K562 (cell line): Measurements from ENCODE around the gene KLHL25. TPM values are rescaled to one million over a fixed set of nuclear protein-coding genes. Genes with fewer than 3 reads are reported as not detected.

Experiments
- ATAC-seq: fragments of 200-7000 bp; cut with Tn5 transposase; 3 replicates; pipeline ENCODE4 v1.9.1; 2020; ENCODE audit warnings: moderate library complexity
- BruUV-seq: library from RNA; stranded (reverse); fragments of 400-500 nt; replicated peaks from 2 replicates; lab custom pipeline; 2021; lab: Mats Ljungman, UMichigan
- CTCF ChIA-PET: fragments of 300-600 bp; formaldehyde crosslinking; extraction: SDS; loops from one replicate; lab custom pipeline; 2021; ENCODE audit warnings: low intra/inter-chr PET ratio; lab: Yijun Ruan, JAX
- POLR2A ChIA-PET: fragments of 300-600, 350-650 bp; sonication (Branson Sonifier 250); formaldehyde crosslinking; extraction: SDS; loops from one replicate; lab custom pipeline; 2021; ENCODE audit warnings: antibody characterized with exemption, inconsistent platforms; lab: Yijun Ruan, JAX
- DNase-seq, 4 experiments: peaks; one replicate each; pipeline versions ENCODE4 v3.0.0 to v3.0.0-alpha.2; 2011 to 2018; ENCODE audit warnings: low spot score in 3 of 4, mixed read lengths in 3 of 4; ENCODE audit errors: extremely low read depth in 1 of 4
- FAIRE-seq: peaks from 2 replicates; lab custom pipeline; 2011; peaks lifted over from hg19 to GRCh38; lab: Jason Lieb, UNC
- H2AFZ ChIP-seq: 2 replicates; pipeline ENCODE4 v1.6.0; 2011; ENCODE audit warnings: low read depth, low read length, control low read depth, inconsistent platforms
- H3K27ac ChIP-seq: fragments of 200-600 bp; 3 replicates; pipeline ENCODE4 v1.8.0; 2011; ENCODE audit warnings: low read depth, mild to moderate bottlenecking, control low read depth, inconsistent platforms, low read length, moderate library complexity, mixed read lengths; ENCODE audit errors: extremely low read depth
- H3K27me3 ChIP-seq, 2 experiments: fragments of 300-600 bp in 1 of 2; 2 replicates in 1 of 2; 3 replicates in 1 of 2; pipeline versions ENCODE4 v1.6.0 to v1.8.0; 2011; ENCODE audit warnings: inconsistent platforms in 2 of 2, low read length in 2 of 2, mild to moderate bottlenecking in 1 of 2, mixed read lengths in 1 of 2, moderate library complexity in 1 of 2; ENCODE audit not compliant: control insufficient read depth in 2 of 2, insufficient read depth in 2 of 2
- H3K36me3 ChIP-seq: fragments of 300-600 bp; 3 replicates; pipeline ENCODE4 v1.8.0; 2011; ENCODE audit warnings: mild to moderate bottlenecking, low read length, inconsistent platforms; ENCODE audit not compliant: control insufficient read depth, insufficient read depth
- H3K4me1 ChIP-seq, 2 experiments: fragments of 200-600 bp in 1 of 2; replicated peaks in 1 of 2; 2 replicates in 1 of 2; 3 replicates in 1 of 2; pipeline versions ENCODE4 v1.5.1 to v1.8.0; 2011; ENCODE audit warnings: inconsistent platforms in 2 of 2, low read length in 2 of 2, mild to moderate bottlenecking in 1 of 2, mixed read lengths in 1 of 2, moderate library complexity in 1 of 2; ENCODE audit not compliant: control insufficient read depth in 2 of 2, insufficient read depth in 2 of 2
- H3K4me2 ChIP-seq: 2 replicates; pipeline ENCODE4 v1.6.1; 2011; ENCODE audit warnings: low read length, control low read depth, inconsistent platforms, mixed read lengths; ENCODE audit not compliant: insufficient read depth
- H3K4me3 ChIP-seq: fragments of 200-600 bp; sonication (generic), shearing (Covaris generic); 2 replicates; pipeline ENCODE4 v1.5.1; 2016; ENCODE audit warnings: control low read depth, inconsistent platforms
- H3K79me2 ChIP-seq: fragments of 200-600 bp; 3 replicates; pipeline ENCODE4 v1.8.0; 2011; ENCODE audit warnings: low read length, inconsistent platforms; ENCODE audit not compliant: control insufficient read depth, insufficient read depth
- H3K9ac ChIP-seq, 2 experiments: 2 replicates each; pipeline versions ENCODE4 v1.6.0 to v1.6.1; 2011; ENCODE audit warnings: low read depth in 2 of 2, low read length in 2 of 2, control low read depth in 1 of 2, inconsistent platforms in 1 of 2, mild to moderate bottlenecking in 1 of 2, mixed read lengths in 1 of 2; ENCODE audit not compliant: insufficient read depth in 1 of 2
- H3K9me1 ChIP-seq: one replicate; pipeline ENCODE4 v1.6.0; 2011; ENCODE audit warnings: inconsistent platforms, mild to moderate bottlenecking, low read length, moderate library complexity; ENCODE audit not compliant: control insufficient read depth, insufficient read depth
- H3K9me3 ChIP-seq: replicated peaks from 2 replicates; pipeline ENCODE4 v1.5.1; 2011; ENCODE audit warnings: low read depth, low read length, inconsistent platforms; ENCODE audit not compliant: control insufficient read depth, insufficient read depth
- H4K20me1 ChIP-seq: replicated peaks from 2 replicates; pipeline ENCODE4 v1.6.1; 2011; ENCODE audit warnings: low read length, inconsistent platforms, mixed read lengths; ENCODE audit not compliant: control insufficient read depth, insufficient read depth
- CHD2 ChIP-seq: IDR thresholded peaks from 2 replicates; pipeline ENCODE4 v1.6.1; 2011; ENCODE audit warnings: low read depth, low read length
- DIDO1 ChIP-seq: fragments of 450-650 bp; IDR thresholded peaks from 2 replicates; pipeline ENCODE4 v1.6.1; 2016; ENCODE audit warnings: low read depth, missing biosample characterization, missing genetic modification characterization
- ETV5 ChIP-seq: sonication (generic); formaldehyde crosslinking; IDR thresholded peaks from 2 replicates; pipeline ENCODE4 v1.4.0; 2020; ENCODE audit warnings: low read depth, mild to moderate bottlenecking, missing genetic modification reagents
- RFX5 ChIP-seq: IDR thresholded peaks from 2 replicates; pipeline ENCODE4 v1.6.1; 2011; ENCODE audit warnings: low read depth, mild to moderate bottlenecking, improper control_type of control experiment, low read length
- SREBF1 ChIP-seq: fragments of 150-350 bp; IDR thresholded peaks from 2 replicates; pipeline ENCODE4 v1.6.1; 2014; ENCODE audit warnings: antibody characterized with exemption, low read depth, low read length, borderline replicate concordance
- SRF ChIP-seq, 2 experiments: fragments of 250-450, 450-650 bp in 1 of 2; sonication (Bioruptor Pico) in 1 of 2; sonication (generic) in 1 of 2; formaldehyde crosslinking; IDR thresholded peaks; 2 replicates each; pipeline versions ENCODE4 v1.5.0 to v1.5.1; 2020 to 2022; ENCODE audit warnings: mild to moderate bottlenecking in 1 of 2, missing genetic modification reagents in 1 of 2
- ZBTB17 ChIP-seq: fragments of 450-650 bp; formaldehyde crosslinking; IDR thresholded peaks from 2 replicates; pipeline ENCODE4 v1.4.0; 2020; ENCODE audit warnings: mild to moderate bottlenecking
- ZNF699 ChIP-seq: fragments of 250-450 bp; sonication (Bioruptor Pico); IDR thresholded peaks from 2 replicates; pipeline ENCODE4 v1.8.0; 2021; ENCODE audit warnings: mild to moderate bottlenecking, moderate library complexity; ENCODE audit not compliant: insufficient replicate concordance
- WGBS: fragments of 100-300 bp; shearing (Covaris generic); methylation state at CpG from one replicate; pipeline ENCODE4 v1.1.6; 2016; ENCODE audit warnings: low coverage, mixed read lengths; ENCODE audit not compliant: insufficient coverage; ENCODE audit errors: missing lambda C conversion rate; 5-methylcytosine and 5-hydroxymethylcytosine counted together
- in situ Hi-C: fragments of 300-500 bp; cut with MboI; formaldehyde crosslinking; loops from 4 replicates; pipeline ENCODE4 v1.15.0; 2018; ENCODE audit warnings: inconsistent platforms, mixed read lengths
- intact Hi-C: fragments of 100-400 bp; cut with micrococcal nuclease; formaldehyde crosslinking; loops from 2 replicates; pipeline ENCODE4 v1.14.2; 2022
- polyA plus RNA-seq, 8 experiments: library from polyadenylated mRNA; depleted of rRNA in 4 of 8; stranded (reverse) in 5 of 8; unstranded in 3 of 8; fragments of >200 nt; fragmentation: Nextera tagmentation in 2 of 8; fragmentation: Illumina TruSeq in 1 of 8; extraction: Ambion mirVana in 2 of 8; extraction: Trizol in 1 of 8; gene quantifications; 2 replicates each; pipeline versions ENCODE4 v1.2.1 to v1.2.3, GENCODE V29; 2011 to 2014; ENCODE audit warnings: inconsistent platforms in 1 of 8, missing spikeins in 1 of 8
- total RNA-seq, 7 experiments: library from RNA; depleted of rRNA in 6 of 7; stranded (reverse); fragments of >200 nt in 6 of 7; fragmentation: Illumina TruSeq in 2 of 7; extraction: Trizol in 2 of 7; gene quantifications; 2 replicates each; pipeline versions ENCODE4 v1.2.1 to v1.2.3, GENCODE V29; 2011 to 2021; ENCODE audit warnings: low replicate concordance in 1 of 7
- TF ChIP-seq, protein P1 (sequence below): fragments of 250-450 bp; sonication (Bioruptor Pico); IDR thresholded peaks from 2 replicates; pipeline ENCODE4 v1.8.0; 2021; ENCODE audit warnings: mild to moderate bottlenecking, moderate library complexity
- TF ChIP-seq, protein P2 (sequence below): fragments of 250-450 bp; sonication (Bioruptor Pico); IDR thresholded peaks from 2 replicates; pipeline ENCODE4 v1.8.0; 2021; ENCODE audit warnings: moderate library complexity, mild to moderate bottlenecking, inconsistent platforms
- TF ChIP-seq, protein P3 (sequence below): sonication (generic); formaldehyde crosslinking; IDR thresholded peaks from 2 replicates; pipeline ENCODE4 v1.8.1; 2022; ENCODE audit warnings: missing genetic modification reagents
- TF ChIP-seq, protein P4 (sequence below): sonication (generic); formaldehyde crosslinking; IDR thresholded peaks from 2 replicates; pipeline ENCODE4 v1.8.0; 2022; ENCODE audit warnings: mild to moderate bottlenecking, missing genetic modification reagents, borderline replicate concordance
- TF ChIP-seq, protein P5 (sequence below): fragments of 450-650 bp; IDR thresholded peaks from 2 replicates; pipeline ENCODE4 v1.6.1; 2016; ENCODE audit warnings: borderline replicate concordance

KLHL25 gene
- total and polyA plus RNA-seq, 9 of the 15 experiments (the other 6 are each of a cell fraction or from before 2014, with no cell fraction given): 0.04 to 0.14 (median 0.10) TPM; not detected in 3

- Histone ChIP-seq H3K4me1 (no peaks in the 10 kb centered on the region), H3K27ac (no peak overlapping the region), H3K9me1 (no peaks in the 10 kb centered on the region), H3K27me3 (peaks cover 19 to 51% of the 10 kb centered on the region in 2 experiments; a peak in 4 of 5 replicates), H3K9me3 (no peaks in the 10 kb centered on the region), H3K9ac (no peak overlapping the region), H3K4me3 (no peak overlapping the region), H2AFZ (no peak overlapping the region), H3K4me2 (no peak overlapping the region), H3K79me2 (no peaks in the 10 kb centered on the region), H3K36me3 (no peaks in the 10 kb centered on the region), H4K20me1 (0 out of 2 replicates have a peak, but pooled peaks cover 8% of the 10 kb centered on the region)
- POLR2A ChIA-PET: interaction anchor here (0.6 to 1.7 kb wide), 6 partner anchors 9 to 62 kb away, joined by 3 to 7 read pairs (median 4); no protein-coding TSS in a partner anchor
- DNase-seq (no peak), FAIRE-seq (no peak), ATAC-seq (no peak)
- in situ Hi-C loops (no loop called here), intact Hi-C loops (no loop called here)
- whole genome bisulfite sequencing: under 1% methylated on average over 10 of the region's 10 CpGs
- CTCF ChIA-PET: no interaction called here
- BruUV-seq: no TSS peak
- TF ChIP-seq ETV5 (CRISPR knock-in tag) (no peak), SRF (CRISPR knock-in tag; IDR thresholded peaks at IDR 0.05) (no peak), CHD2 (no peak), ZNF699 (no peak), SREBF1 (no peak), RFX5 (no peak), DIDO1 (no peak), ZBTB17 (CRISPR knock-in tag) (no peak)
- TF ChIP-seq, protein P1, sequence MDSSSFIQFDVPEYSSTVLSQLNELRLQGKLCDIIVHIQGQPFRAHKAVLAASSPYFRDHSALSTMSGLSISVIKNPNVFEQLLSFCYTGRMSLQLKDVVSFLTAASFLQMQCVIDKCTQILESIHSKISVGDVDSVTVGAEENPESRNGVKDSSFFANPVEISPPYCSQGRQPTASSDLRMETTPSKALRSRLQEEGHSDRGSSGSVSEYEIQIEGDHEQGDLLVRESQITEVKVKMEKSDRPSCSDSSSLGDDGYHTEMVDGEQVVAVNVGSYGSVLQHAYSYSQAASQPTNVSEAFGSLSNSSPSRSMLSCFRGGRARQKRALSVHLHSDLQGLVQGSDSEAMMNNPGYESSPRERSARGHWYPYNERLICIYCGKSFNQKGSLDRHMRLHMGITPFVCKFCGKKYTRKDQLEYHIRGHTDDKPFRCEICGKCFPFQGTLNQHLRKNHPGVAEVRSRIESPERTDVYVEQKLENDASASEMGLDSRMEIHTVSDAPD (CRISPR knock-in tag): no peak
- TF ChIP-seq, protein P2, sequence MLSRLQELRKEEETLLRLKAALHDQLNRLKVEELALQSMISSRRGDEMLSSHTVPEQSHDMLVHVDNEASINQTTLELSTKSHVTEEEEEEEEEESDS (CRISPR knock-in tag): no peak
- TF ChIP-seq, protein P3, sequence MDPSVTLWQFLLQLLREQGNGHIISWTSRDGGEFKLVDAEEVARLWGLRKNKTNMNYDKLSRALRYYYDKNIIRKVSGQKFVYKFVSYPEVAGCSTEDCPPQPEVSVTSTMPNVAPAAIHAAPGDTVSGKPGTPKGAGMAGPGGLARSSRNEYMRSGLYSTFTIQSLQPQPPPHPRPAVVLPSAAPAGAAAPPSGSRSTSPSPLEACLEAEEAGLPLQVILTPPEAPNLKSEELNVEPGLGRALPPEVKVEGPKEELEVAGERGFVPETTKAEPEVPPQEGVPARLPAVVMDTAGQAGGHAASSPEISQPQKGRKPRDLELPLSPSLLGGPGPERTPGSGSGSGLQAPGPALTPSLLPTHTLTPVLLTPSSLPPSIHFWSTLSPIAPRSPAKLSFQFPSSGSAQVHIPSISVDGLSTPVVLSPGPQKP (CRISPR knock-in tag): no peak
- TF ChIP-seq, protein P4, sequence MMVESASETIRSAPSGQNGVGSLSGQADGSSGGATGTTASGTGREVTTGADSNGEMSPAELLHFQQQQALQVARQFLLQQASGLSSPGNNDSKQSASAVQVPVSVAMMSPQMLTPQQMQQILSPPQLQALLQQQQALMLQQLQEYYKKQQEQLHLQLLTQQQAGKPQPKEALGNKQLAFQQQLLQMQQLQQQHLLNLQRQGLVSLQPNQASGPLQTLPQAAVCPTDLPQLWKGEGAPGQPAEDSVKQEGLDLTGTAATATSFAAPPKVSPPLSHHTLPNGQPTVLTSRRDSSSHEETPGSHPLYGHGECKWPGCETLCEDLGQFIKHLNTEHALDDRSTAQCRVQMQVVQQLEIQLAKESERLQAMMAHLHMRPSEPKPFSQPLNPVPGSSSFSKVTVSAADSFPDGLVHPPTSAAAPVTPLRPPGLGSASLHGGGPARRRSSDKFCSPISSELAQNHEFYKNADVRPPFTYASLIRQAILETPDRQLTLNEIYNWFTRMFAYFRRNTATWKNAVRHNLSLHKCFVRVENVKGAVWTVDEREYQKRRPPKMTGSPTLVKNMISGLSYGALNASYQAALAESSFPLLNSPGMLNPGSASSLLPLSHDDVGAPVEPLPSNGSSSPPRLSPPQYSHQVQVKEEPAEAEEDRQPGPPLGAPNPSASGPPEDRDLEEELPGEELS (CRISPR knock-in tag): no peak
- TF ChIP-seq, protein P5, sequence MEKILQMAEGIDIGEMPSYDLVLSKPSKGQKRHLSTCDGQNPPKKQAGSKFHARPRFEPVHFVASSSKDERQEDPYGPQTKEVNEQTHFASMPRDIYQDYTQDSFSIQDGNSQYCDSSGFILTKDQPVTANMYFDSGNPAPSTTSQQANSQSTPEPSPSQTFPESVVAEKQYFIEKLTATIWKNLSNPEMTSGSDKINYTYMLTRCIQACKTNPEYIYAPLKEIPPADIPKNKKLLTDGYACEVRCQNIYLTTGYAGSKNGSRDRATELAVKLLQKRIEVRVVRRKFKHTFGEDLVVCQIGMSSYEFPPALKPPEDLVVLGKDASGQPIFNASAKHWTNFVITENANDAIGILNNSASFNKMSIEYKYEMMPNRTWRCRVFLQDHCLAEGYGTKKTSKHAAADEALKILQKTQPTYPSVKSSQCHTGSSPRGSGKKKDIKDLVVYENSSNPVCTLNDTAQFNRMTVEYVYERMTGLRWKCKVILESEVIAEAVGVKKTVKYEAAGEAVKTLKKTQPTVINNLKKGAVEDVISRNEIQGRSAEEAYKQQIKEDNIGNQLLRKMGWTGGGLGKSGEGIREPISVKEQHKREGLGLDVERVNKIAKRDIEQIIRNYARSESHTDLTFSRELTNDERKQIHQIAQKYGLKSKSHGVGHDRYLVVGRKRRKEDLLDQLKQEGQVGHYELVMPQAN: no peak
Measured at GRCh38 chr15:85778107-85778776, 16.5 kb downstream of the KLHL25 start.
